ENCODE measurements around the gene NLRP3. TPM values are rescaled to one million over a fixed set of nuclear protein-coding genes. Genes with fewer than 3 reads are reported as not detected.

The NLRP3 gene
- total RNA-seq, 8 experiments from 2014 or later: 0.20 to 0.81 (median 0.41) TPM; not detected in 2

Other genes starting within 250 kb of the NLRP3 start
- gene ZNF124, start 244.2 kb upstream of the NLRP3 start, total RNA-seq: 100 to 1,000 TPM in 4 of 8 experiments, 10 to 100 TPM in 4; 21.5 to 160 (median 73.3) TPM
- gene VN1R5, start 160.1 kb upstream of the NLRP3 start, total RNA-seq: under 1 TPM in 6 of 8 experiments, not detected in 2; 0.16 to 0.52 (median 0.27) TPM
- gene ZNF496, start 84.3 kb upstream of the NLRP3 start, total RNA-seq: 10 to 100 TPM in 7 of 8 experiments, 1 to 10 TPM in 1; 7.1 to 44.4 (median 31.4) TPM
- under 1 TPM in 5 of 8 experiments, not detected in 3; 0.14 to 0.76 (median 0.31) TPM for gene OR2B11, start 41.9 kb downstream of the NLRP3 start, total RNA-seq
- under 1 TPM in 5 of 8 experiments, not detected in 3; 0.04 to 0.38 (median 0.09) TPM for gene OR2C3, start 120.3 kb downstream of the NLRP3 start, total RNA-seq
- under 1 TPM in 4 of 8 experiments, not detected in 4; 0.14 to 0.25 (median 0.21) TPM for gene GCSAML, start 133.0 kb downstream of the NLRP3 start, total RNA-seq
- 1 to 10 TPM in 1 of 8 experiments, under 1 TPM in 1, not detected in 6; 0.21 to 1.0 TPM for gene OR2G2, start 172.2 kb downstream of the NLRP3 start, total RNA-seq
- gene OR2G3, start 189.4 kb downstream of the NLRP3 start, total RNA-seq: under 1 TPM in 2 of 8 experiments, not detected in 6; 0.61 to 0.76 TPM